GM18519 (cell line): ENCODE results near the gene LARP4B.

Source experiments
- ATAC-seq: cut with Tn5 transposase; IDR thresholded peaks from one replicate; pipeline ENCODE4 v1.9.1; 2021; ENCODE audit warnings: mild to moderate bottlenecking, moderate library complexity; ENCODE audit not compliant: unreplicated experiment, low FRiP score

Gene LARP4B

GRCh38 chr10:927131-927530, 4.4 kb downstream of the LARP4B start:
- ATAC-seq, result no peak

- no peak for ATAC-seq
These were observed 5.3 kb downstream of the LARP4B start for GRCh38 chr10:926075-926698.

GRCh38 chr10:924524-924859, 7.0 kb downstream of the LARP4B start:
- ATAC-seq, result no peak

GRCh38 chr10:923844-924523, 7.5 kb downstream of the LARP4B start:
- ATAC-seq, result no peak

- ATAC-seq, result no peak
These were observed 9.8 kb downstream of the LARP4B start for GRCh38 chr10:921471-922414.

GRCh38 chr10:920450-920849, 11.1 kb downstream of the LARP4B start:
- ATAC-seq, result no peak

- ATAC-seq, result no peak
These were observed 12.0 kb downstream of the LARP4B start for GRCh38 chr10:919481-919880.

GRCh38 chr10:917999-918398, 13.5 kb downstream of the LARP4B start:
- no peak for ATAC-seq

GRCh38 chr10:917416-917720, 14.1 kb downstream of the LARP4B start:
- no peak for ATAC-seq

GRCh38 chr10:916716-917415, 14.6 kb downstream of the LARP4B start:
- ATAC-seq, result no peak

GRCh38 chr10:909831-910230, 21.7 kb downstream of the LARP4B start:
- no peak for ATAC-seq

- ATAC-seq, result no peak
These were observed 25.5 kb downstream of the LARP4B start for GRCh38 chr10:905972-906371.

GRCh38 chr10:905503-905902, 26.0 kb downstream of the LARP4B start:
- ATAC-seq, result no peak

- ATAC-seq, result no peak
These were observed 27.1 kb downstream of the LARP4B start for GRCh38 chr10:904403-904802.

- no peak for ATAC-seq
These were observed 33.4 kb downstream of the LARP4B start for GRCh38 chr10:898141-898540.

GRCh38 chr10:896982-897381, 34.5 kb downstream of the LARP4B start:
- ATAC-seq, result no peak

- ATAC-seq, result no peak
These were observed 36.2 kb downstream of the LARP4B start for GRCh38 chr10:895324-895723.

- no peak for ATAC-seq
These were observed 52.6 kb downstream of the LARP4B start for GRCh38 chr10:878895-879294.

- ATAC-seq, result no peak
These were observed 53.2 kb downstream of the LARP4B start for GRCh38 chr10:878333-878759.

GRCh38 chr10:876438-876837, 55.1 kb downstream of the LARP4B start:
- ATAC-seq, result no peak

- no peak for ATAC-seq
These were observed 58.5 kb downstream of the LARP4B start for GRCh38 chr10:873020-873419.
